Measurements from ENCODE around the gene E2F2. TPM values are rescaled to one million over a fixed set of nuclear protein-coding genes. Genes with fewer than 3 reads are reported as not detected.

E2F2 gene
- total RNA-seq, 1 experiment from 2014 or later: 0.89 TPM

GRCh38 chr1:23558140-23558871 lies 27.3 kb upstream of the E2F2 start:
- CTCF ChIA-PET: interaction anchor here (0.5 to 21.7 kb wide), 7 partner anchors 14 to 147 kb away, joined by 3 to 472 read pairs (median 3); no protein-coding TSS in a partner anchor
- POLR2A ChIA-PET: interaction anchor here (0.7 to 12.1 kb wide), 24 partner anchors 8 to 391 kb away, joined by 3 to 622 read pairs (median 7); partner anchors contain the start of genes ELOA, HNRNPR and RPL11
- intact Hi-C loops (cut with micrococcal nuclease): loop anchor here (1.0 kb wide), 1 partner anchor 35 kb away; no protein-coding TSS in a partner anchor
- BruUV-seq (replicated peaks): no TSS peak
- Mint-ChIP-seq H3K27ac (ENCODE audit: low read depth, unreplicated experiment) (peak overlapping the region; percentile 90), H3K4me1 (ENCODE audit: insufficient read depth, unreplicated experiment) (peaks cover 45% of the 10 kb centered on the region), H3K36me3 (ENCODE audit: insufficient read depth, unreplicated experiment) (peaks cover 13% of the 10 kb centered on the region), H3K4me3 (ENCODE audit: unreplicated experiment) (peak overlapping the region; percentile 94), H3K9me3 (ENCODE audit: unreplicated experiment) (no peaks in the 10 kb centered on the region), H3K27me3 (ENCODE audit: insufficient read depth, unreplicated experiment) (no peaks in the 10 kb centered on the region)
- TF ChIP-seq CTCF (IDR thresholded peaks at IDR 0.05; ENCODE audit: unreplicated experiment): no peak
- DNase-seq (ENCODE audit: unreplicated experiment): peak; percentile 66

- no TSS peak for BruUV-seq (replicated peaks)
- Mint-ChIP-seq H3K4me1 (ENCODE audit: insufficient read depth, unreplicated experiment) (peaks cover 38% of the 10 kb centered on the region), H3K36me3 (ENCODE audit: insufficient read depth, unreplicated experiment) (peaks cover 13% of the 10 kb centered on the region), H3K9me3 (ENCODE audit: unreplicated experiment) (no peaks in the 10 kb centered on the region), H3K4me3 (ENCODE audit: unreplicated experiment) (peak overlapping the region; percentile 94), H3K27ac (ENCODE audit: low read depth, unreplicated experiment) (peak overlapping the region; percentile 71), H3K27me3 (ENCODE audit: insufficient read depth, unreplicated experiment) (no peaks in the 10 kb centered on the region)
- CTCF ChIA-PET: interaction anchor here (21.7 kb wide), 1 partner anchor 77 kb away, joined by 472 read pairs; no protein-coding TSS in a partner anchor
- no peak for DNase-seq (ENCODE audit: unreplicated experiment)
- intact Hi-C loops (cut with micrococcal nuclease): loop anchor here (1.0 kb wide), 1 partner anchor 36 kb away; no protein-coding TSS in a partner anchor
- POLR2A ChIA-PET: interaction anchor here (0.5 to 12.1 kb wide), 19 partner anchors 9 to 213 kb away, joined by 3 to 622 read pairs (median 8); partner anchors contain the start of genes ELOA, HNRNPR and RPL11
- no peak for TF ChIP-seq CTCF (IDR thresholded peaks at IDR 0.05; ENCODE audit: unreplicated experiment)
Observed at GRCh38 chr1:23557471-23558124, 26.6 kb upstream of the E2F2 start.

- no peak for TF ChIP-seq CTCF (IDR thresholded peaks at IDR 0.05; ENCODE audit: unreplicated experiment)
- POLR2A ChIA-PET: interaction anchor here (0.7 to 12.1 kb wide), 22 partner anchors 8 to 1104 kb away, joined by 3 to 622 read pairs (median 7); partner anchors contain the start of genes ELOA, GALE, HNRNPR and RPL11
- Mint-ChIP-seq H3K4me3 (ENCODE audit: unreplicated experiment) (peak overlapping the region; percentile 94), H3K9me3 (ENCODE audit: unreplicated experiment) (no peaks in the 10 kb centered on the region), H3K4me1 (ENCODE audit: insufficient read depth, unreplicated experiment) (peaks cover 32% of the 10 kb centered on the region), H3K36me3 (ENCODE audit: insufficient read depth, unreplicated experiment) (peaks cover 13% of the 10 kb centered on the region), H3K27ac (ENCODE audit: low read depth, unreplicated experiment) (peak overlapping the region; percentile 71), H3K27me3 (ENCODE audit: insufficient read depth, unreplicated experiment) (no peaks in the 10 kb centered on the region)
- DNase-seq (ENCODE audit: unreplicated experiment): peak; percentile 75
- BruUV-seq (replicated peaks): no TSS peak
- intact Hi-C loops (cut with micrococcal nuclease): no loop called here
- CTCF ChIA-PET: interaction anchor here (1.3 to 21.7 kb wide), 3 partner anchors 12 to 78 kb away, joined by 3 to 472 read pairs (median 23); no protein-coding TSS in a partner anchor
Observed at GRCh38 chr1:23556635-23557470, 25.8 kb upstream of the E2F2 start.

Measured in MCF 10A (cell line).